Loucy (cell line): ENCODE results near the gene IFT80.

Experiments used
- EZH2phosphoT487 ChIP-seq: fragments of 200-600 bp; IDR thresholded peaks from 2 replicates; pipeline ENCODE4 v1.6.1; 2018; ENCODE audit warnings: antibody characterized with exemption, mild to moderate bottlenecking, moderate library complexity, borderline replicate concordance
- TF ChIP-seq, protein P1 (sequence below): fragments of 200-600 bp; sonication (generic); conservative IDR thresholded peaks from 2 replicates; pipeline ENCODE4 v1.5.1; 2014; ENCODE audit warnings: mild to moderate bottlenecking, antibody characterized with exemption, low read length

DNA sequence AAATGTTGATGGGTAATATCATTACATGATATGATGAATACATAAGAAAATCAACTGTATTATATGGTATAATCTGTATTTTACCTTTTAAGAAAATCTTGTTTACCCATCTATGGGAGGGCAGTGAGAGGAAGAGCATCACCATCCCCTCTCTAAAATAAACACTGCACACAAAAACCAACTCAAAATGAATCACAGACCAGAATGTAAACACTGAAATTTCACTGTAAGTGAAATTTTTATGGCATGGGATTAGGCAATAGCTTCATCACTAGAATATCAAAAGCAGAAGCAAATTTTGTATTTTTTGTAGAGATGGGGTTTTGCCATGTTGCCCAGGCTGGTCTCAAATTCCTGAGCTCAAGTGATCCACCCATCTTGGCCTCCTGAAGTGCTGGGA is 26.2 kb downstream of the IFT80 start:
- TF ChIP-seq, protein P1, sequence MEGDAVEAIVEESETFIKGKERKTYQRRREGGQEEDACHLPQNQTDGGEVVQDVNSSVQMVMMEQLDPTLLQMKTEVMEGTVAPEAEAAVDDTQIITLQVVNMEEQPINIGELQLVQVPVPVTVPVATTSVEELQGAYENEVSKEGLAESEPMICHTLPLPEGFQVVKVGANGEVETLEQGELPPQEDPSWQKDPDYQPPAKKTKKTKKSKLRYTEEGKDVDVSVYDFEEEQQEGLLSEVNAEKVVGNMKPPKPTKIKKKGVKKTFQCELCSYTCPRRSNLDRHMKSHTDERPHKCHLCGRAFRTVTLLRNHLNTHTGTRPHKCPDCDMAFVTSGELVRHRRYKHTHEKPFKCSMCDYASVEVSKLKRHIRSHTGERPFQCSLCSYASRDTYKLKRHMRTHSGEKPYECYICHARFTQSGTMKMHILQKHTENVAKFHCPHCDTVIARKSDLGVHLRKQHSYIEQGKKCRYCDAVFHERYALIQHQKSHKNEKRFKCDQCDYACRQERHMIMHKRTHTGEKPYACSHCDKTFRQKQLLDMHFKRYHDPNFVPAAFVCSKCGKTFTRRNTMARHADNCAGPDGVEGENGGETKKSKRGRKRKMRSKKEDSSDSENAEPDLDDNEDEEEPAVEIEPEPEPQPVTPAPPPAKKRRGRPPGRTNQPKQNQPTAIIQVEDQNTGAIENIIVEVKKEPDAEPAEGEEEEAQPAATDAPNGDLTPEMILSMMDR = no peak
- TF ChIP-seq EZH2phosphoT487 = no peak
